ENCODE measurements around the gene SFXN5. TPM values are rescaled to one million over a fixed set of nuclear protein-coding genes. Genes with fewer than 3 reads are reported as not detected.

The SFXN5 gene
- total and polyA plus RNA-seq, 2 of the 4 experiments (the other 2 are of a cell fraction), result 8.6 to 17.0 TPM

DNA sequence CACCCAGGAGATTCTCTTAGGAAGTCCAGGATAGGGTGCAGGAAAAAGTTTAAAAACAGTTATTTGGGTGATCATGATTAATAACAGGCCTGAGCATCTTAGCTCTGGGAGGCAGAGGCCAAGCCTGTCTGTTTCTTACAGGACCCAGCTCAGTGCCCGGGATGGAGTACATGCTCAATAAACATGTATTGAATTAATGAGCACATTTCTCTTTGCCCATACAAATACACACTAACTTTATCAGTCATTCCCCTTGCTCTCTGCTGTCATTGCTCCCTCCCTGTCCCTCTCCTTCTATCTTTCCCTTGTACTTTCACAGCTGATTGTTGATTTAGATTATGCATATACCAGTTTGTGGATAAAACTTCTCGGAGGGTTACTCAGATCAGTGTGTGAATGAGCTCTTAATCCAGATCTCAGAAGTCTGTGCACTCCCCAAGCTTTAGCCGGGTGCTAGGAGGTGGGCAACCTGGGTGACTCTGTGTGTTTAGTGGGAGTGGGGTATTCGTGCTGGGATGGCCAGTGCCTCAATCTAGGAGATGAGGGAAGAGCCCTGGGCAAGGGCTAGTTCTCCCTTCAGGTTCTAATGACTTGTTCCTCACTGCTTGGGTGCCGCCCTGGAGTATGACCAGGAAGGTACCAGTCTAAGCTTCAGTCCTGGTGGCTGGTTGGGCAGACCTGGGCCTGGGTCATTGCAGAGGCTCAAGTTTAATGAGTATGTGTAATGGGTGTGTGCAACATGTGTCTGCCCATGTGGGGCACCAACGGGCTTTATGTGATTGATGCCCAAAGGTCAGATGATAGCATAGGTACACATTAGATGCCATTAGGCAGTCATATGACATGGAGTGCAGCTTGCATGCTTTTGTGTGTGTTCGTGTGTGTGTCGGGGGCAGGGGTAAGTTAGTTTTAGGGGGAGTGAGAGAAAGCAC lies 143.6 kb downstream of the SFXN5 start:
- Histone ChIP-seq H2AK5ac (ENCODE audit: low read depth, low read length) (no peak overlapping the region), H3K18ac (ENCODE audit: low read depth, low read length) (no peak overlapping the region), H4K8ac (ENCODE audit: low read depth in 2 of 2, low read length in 2 of 2) (no peak overlapping the region), H3K4me1 (ENCODE audit: control insufficient read depth, insufficient read depth, low read length) (peaks cover 2% of the 10 kb centered on the region), H3K56ac (ENCODE audit: extremely low read depth, insufficient read depth, low read length) (no peak overlapping the region), H4K20me1 (ENCODE audit: insufficient read depth, low read length) (peaks cover 8% of the 10 kb centered on the region; the same call in 1 of the 2 replicates), H3K36me3 (ENCODE audit: control insufficient read depth, insufficient read depth, low read length) (no peaks in the 10 kb centered on the region), H3K9ac (ENCODE audit: low read depth, low read length) (no peak overlapping the region), H3K23ac (ENCODE audit: low read depth, low read length) (no peak overlapping the region), H4K5ac (ENCODE audit: low read depth, low read length) (no peak overlapping the region), H2BK5ac (ENCODE audit: low read depth, low read length, poor library complexity, severe bottlenecking) (no peak overlapping the region), H3K4me3 (ENCODE audit: insufficient read depth, low read depth, low read length) (no peak overlapping the region), H3K79me1 (ENCODE audit: low read depth in 1 of 2, low read length in 2 of 2) (no peaks in the 10 kb centered on the region), H2AFZ (replicated peaks; ENCODE audit: low read length, poor library complexity) (peak overlapping the region; percentile 19), H3K9me3 (ENCODE audit: control insufficient read depth, insufficient read depth, low read length) (peaks cover 17% of the 10 kb centered on the region), H2BK120ac (ENCODE audit: low read depth, low read length) (no peak overlapping the region), H3K4ac (ENCODE audit: low read depth, low read length) (no peak overlapping the region), H3K9me1 (ENCODE audit: insufficient read depth, low read length) (peaks cover 7% of the 10 kb centered on the region; the same call in 1 of the 2 replicates), H3K27me3 (ENCODE audit: control insufficient read depth, insufficient read depth, low read length) (peaks cover 84% of the 10 kb centered on the region), H2BK15ac (ENCODE audit: low read depth, low read length) (no peak overlapping the region), H3K4me2 (ENCODE audit: low read depth, low read length) (no peak overlapping the region), H3K27ac (ENCODE audit: insufficient read depth, low read length) (no peak overlapping the region), H3K14ac (replicated peaks; ENCODE audit: low read depth, low read length) (no peak overlapping the region), H4K91ac (ENCODE audit: insufficient read depth, low read depth, low read length) (no peak overlapping the region), H2AK9ac (replicated peaks; ENCODE audit: low read depth, low read length, poor library complexity) (no peak overlapping the region), H2BK20ac (ENCODE audit: low read depth, low read length) (no peak overlapping the region)
- DNase-seq (no peak), ATAC-seq (ENCODE audit: low read depth) (no peak)
- dilution Hi-C loops (cut with HindIII; ENCODE audit: low sequenced_read_pairs, unreplicated experiment), result no loop called here
- no TSS peak for BruUV-seq (replicated peaks)
- in situ Hi-C loops (cut with MboI; ENCODE audit: low sequenced_read_pairs), result no loop called here
- POLR2A ChIA-PET (ENCODE audit: unreplicated experiment), result no interaction called here
- 40% methylated on average over 1 of the region's 8 CpGs; no CpG with 5 or more reads in 1 of the 2 experiments for WGBS, 2 experiments (ENCODE audit: extremely low coverage in 2 of 2, insufficient read length in 1 of 2)
- CTCF ChIA-PET, result interaction anchor here (1.4 kb wide), 1 partner anchor 35 kb away, joined by 3 read pairs; no protein-coding TSS in a partner anchor
- intact Hi-C loops (cut with micrococcal nuclease), result no loop called here
- TF ChIP-seq SMC3 (IDR thresholded peaks at IDR 0.05; ENCODE audit: low read depth, low read length) (no peak), MXI1 (IDR thresholded peaks at IDR 0.05; ENCODE audit: borderline replicate concordance, low read depth, low read length) (no peak), CEBPB (IDR thresholded peaks at IDR 0.05; ENCODE audit: low read depth, low read length) (no peak), MAFK (IDR thresholded peaks at IDR 0.05; ENCODE audit: low read depth, low read length) (no peak), RCOR1 (IDR thresholded peaks at IDR 0.05; ENCODE audit: insufficient replicate concordance, low read length) (no peak), CHD1 (IDR thresholded peaks at IDR 0.05; ENCODE audit: low read depth, low read length) (no peak), POLR2A (IDR thresholded peaks at IDR 0.05; ENCODE audit: low read depth, low read length) (no peak), NFE2L2 (IDR thresholded peaks at IDR 0.05; ENCODE audit: low read depth, low read length) (no peak), FOS (IDR thresholded peaks at IDR 0.05; ENCODE audit: low read depth, low read length) (no peak), RFX5 (IDR thresholded peaks at IDR 0.05; ENCODE audit: low read depth, low read length) (no peak), RAD21 (IDR thresholded peaks at IDR 0.05; ENCODE audit: low read length) (no peak), MAZ (IDR thresholded peaks at IDR 0.05; ENCODE audit: borderline replicate concordance, low read depth, low read length) (no peak)
- TF ChIP-seq, protein P1, sequence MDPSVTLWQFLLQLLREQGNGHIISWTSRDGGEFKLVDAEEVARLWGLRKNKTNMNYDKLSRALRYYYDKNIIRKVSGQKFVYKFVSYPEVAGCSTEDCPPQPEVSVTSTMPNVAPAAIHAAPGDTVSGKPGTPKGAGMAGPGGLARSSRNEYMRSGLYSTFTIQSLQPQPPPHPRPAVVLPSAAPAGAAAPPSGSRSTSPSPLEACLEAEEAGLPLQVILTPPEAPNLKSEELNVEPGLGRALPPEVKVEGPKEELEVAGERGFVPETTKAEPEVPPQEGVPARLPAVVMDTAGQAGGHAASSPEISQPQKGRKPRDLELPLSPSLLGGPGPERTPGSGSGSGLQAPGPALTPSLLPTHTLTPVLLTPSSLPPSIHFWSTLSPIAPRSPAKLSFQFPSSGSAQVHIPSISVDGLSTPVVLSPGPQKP (IDR thresholded peaks at IDR 0.05; ENCODE audit: borderline replicate concordance, low read depth, low read length), result no peak
- TF ChIP-seq, protein P2, sequence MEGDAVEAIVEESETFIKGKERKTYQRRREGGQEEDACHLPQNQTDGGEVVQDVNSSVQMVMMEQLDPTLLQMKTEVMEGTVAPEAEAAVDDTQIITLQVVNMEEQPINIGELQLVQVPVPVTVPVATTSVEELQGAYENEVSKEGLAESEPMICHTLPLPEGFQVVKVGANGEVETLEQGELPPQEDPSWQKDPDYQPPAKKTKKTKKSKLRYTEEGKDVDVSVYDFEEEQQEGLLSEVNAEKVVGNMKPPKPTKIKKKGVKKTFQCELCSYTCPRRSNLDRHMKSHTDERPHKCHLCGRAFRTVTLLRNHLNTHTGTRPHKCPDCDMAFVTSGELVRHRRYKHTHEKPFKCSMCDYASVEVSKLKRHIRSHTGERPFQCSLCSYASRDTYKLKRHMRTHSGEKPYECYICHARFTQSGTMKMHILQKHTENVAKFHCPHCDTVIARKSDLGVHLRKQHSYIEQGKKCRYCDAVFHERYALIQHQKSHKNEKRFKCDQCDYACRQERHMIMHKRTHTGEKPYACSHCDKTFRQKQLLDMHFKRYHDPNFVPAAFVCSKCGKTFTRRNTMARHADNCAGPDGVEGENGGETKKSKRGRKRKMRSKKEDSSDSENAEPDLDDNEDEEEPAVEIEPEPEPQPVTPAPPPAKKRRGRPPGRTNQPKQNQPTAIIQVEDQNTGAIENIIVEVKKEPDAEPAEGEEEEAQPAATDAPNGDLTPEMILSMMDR (conservative IDR thresholded peaks at IDR 0.05; ENCODE audit: low read depth, low read length), result no peak

All from IMR-90 (cell line).